ENCODE measurements around the gene RMND5B. TPM values are rescaled to one million over a fixed set of nuclear protein-coding genes. Genes with fewer than 3 reads are reported as not detected.

The RMND5B gene
- total RNA-seq, 1 experiment from 2014 or later: 37.0 TPM

GRCh38 chr5:178143901-178144300, 13.1 kb downstream of the RMND5B start:
- Histone ChIP-seq H3K36me3 (ENCODE audit: insufficient read depth, low read length, poor library complexity, severe bottlenecking) (peaks cover 63% of the 10 kb centered on the region), H3K4me3 (ENCODE audit: low read depth, low read length, poor library complexity, severe bottlenecking) (no peak overlapping the region), H3K27me3 (replicated peaks; ENCODE audit: insufficient read depth, low read depth, low read length, poor library complexity) (no peaks in the 10 kb centered on the region), H3K27ac (ENCODE audit: low read depth, low read length, poor library complexity, severe bottlenecking) (no peak overlapping the region), H3K4me1 (ENCODE audit: insufficient read depth, low read length, poor library complexity, severe bottlenecking) (no peaks in the 10 kb centered on the region), H3K9me3 (ENCODE audit: low read depth, low read length, poor library complexity, severe bottlenecking) (no peaks in the 10 kb centered on the region)
- BruUV-seq (replicated peaks): no TSS peak
- ChIA-PET POLR2A (ENCODE audit: low non-redundant PET) (no interaction called here), CTCF (no interaction called here)
- TF ChIP-seq CTCF (conservative IDR thresholded peaks at IDR 0.05; ENCODE audit: low read depth, low read length): no peak
- TF ChIP-seq EZH2 (IDR thresholded peaks at IDR 0.05; ENCODE audit: borderline replicate concordance, low read depth, low read length, poor library complexity, severe bottlenecking): no peak
- DNase-seq (ENCODE audit: low spot score): no peak
- intact Hi-C loops (cut with micrococcal nuclease; ENCODE audit: unreplicated experiment): no loop called here

GRCh38 chr5:178145965-178146820, 15.4 kb downstream of the RMND5B start:
- peak; percentile 61 for TF ChIP-seq CTCF (conservative IDR thresholded peaks at IDR 0.05; ENCODE audit: low read depth, low read length)
- no peak for TF ChIP-seq EZH2 (IDR thresholded peaks at IDR 0.05; ENCODE audit: borderline replicate concordance, low read depth, low read length, poor library complexity, severe bottlenecking)
- intact Hi-C loops (cut with micrococcal nuclease; ENCODE audit: unreplicated experiment): loop anchor here (1.0 kb wide), 1 partner anchor 70 kb away; no protein-coding TSS in a partner anchor
- Histone ChIP-seq H3K4me3 (ENCODE audit: low read depth, low read length, poor library complexity, severe bottlenecking) (no peak overlapping the region), H3K27ac (ENCODE audit: low read depth, low read length, poor library complexity, severe bottlenecking) (no peak overlapping the region), H3K9me3 (ENCODE audit: low read depth, low read length, poor library complexity, severe bottlenecking) (no peaks in the 10 kb centered on the region), H3K4me1 (ENCODE audit: insufficient read depth, low read length, poor library complexity, severe bottlenecking) (no peaks in the 10 kb centered on the region), H3K27me3 (replicated peaks; ENCODE audit: insufficient read depth, low read depth, low read length, poor library complexity) (no peaks in the 10 kb centered on the region), H3K36me3 (ENCODE audit: insufficient read depth, low read length, poor library complexity, severe bottlenecking) (peaks cover 69% of the 10 kb centered on the region)
- BruUV-seq (replicated peaks): no TSS peak
- POLR2A ChIA-PET (ENCODE audit: low non-redundant PET): no interaction called here
- DNase-seq (ENCODE audit: low spot score): peak; percentile 20
- CTCF ChIA-PET: no interaction called here

- H3K36me3 ChIP-seq (ENCODE audit: insufficient read depth, low read length, poor library complexity, severe bottlenecking): peaks cover 76% of the 10 kb centered on the region
- intact Hi-C loops (cut with micrococcal nuclease; ENCODE audit: unreplicated experiment): no loop called here
- BruUV-seq (replicated peaks): no TSS peak
- ChIA-PET POLR2A (ENCODE audit: low non-redundant PET) (no interaction called here), CTCF (no interaction called here)
- peaks cover 4% of the 10 kb centered on the region for H3K4me1 ChIP-seq (ENCODE audit: insufficient read depth, low read length, poor library complexity, severe bottlenecking)
- no peak overlapping the region for H3K4me3 ChIP-seq (ENCODE audit: low read depth, low read length, poor library complexity, severe bottlenecking)
- TF ChIP-seq EZH2 (IDR thresholded peaks at IDR 0.05; ENCODE audit: borderline replicate concordance, low read depth, low read length, poor library complexity, severe bottlenecking) (no peak), CTCF (conservative IDR thresholded peaks at IDR 0.05; ENCODE audit: low read depth, low read length) (no peak)
- no peak for DNase-seq (ENCODE audit: low spot score)
- no peak overlapping the region for H3K27ac ChIP-seq (ENCODE audit: low read depth, low read length, poor library complexity, severe bottlenecking)
- H3K9me3 ChIP-seq (ENCODE audit: low read depth, low read length, poor library complexity, severe bottlenecking): no peaks in the 10 kb centered on the region
- no peaks in the 10 kb centered on the region for H3K27me3 ChIP-seq (replicated peaks; ENCODE audit: insufficient read depth, low read depth, low read length, poor library complexity)
These were observed 16.6 kb downstream of the RMND5B start for GRCh38 chr5:178147406-178147805.
